BLaER1 treated with 17β-estradiol and CSF1 and Interleukin-3, amounts not matched to agents 10 nM and 100 nM (cell line): ENCODE data around the gene PCOLCE2.

Experiments used
- H3K27ac ChIP-seq, 11 experiments: shearing (Covaris generic); formaldehyde crosslinking; 2 replicates each; pipeline ENCODE4 v1.8.1; 2022
- H3K27me3 ChIP-seq, 11 experiments: shearing (Covaris generic); formaldehyde crosslinking; 2 replicates each; pipeline ENCODE4 v1.8.1; 2022
- H3K36me3 ChIP-seq, 11 experiments: shearing (Covaris generic); formaldehyde crosslinking; 2 replicates each; pipeline ENCODE4 v1.8.1; 2022
- H3K4me1 ChIP-seq, 10 experiments: shearing (Covaris generic); formaldehyde crosslinking; 2 replicates each; pipeline ENCODE4 v1.8.1; 2022
- H3K4me2 ChIP-seq, 11 experiments: shearing (Covaris generic); formaldehyde crosslinking; 2 replicates each; pipeline ENCODE4 v1.8.1; 2022
- H3K4me3 ChIP-seq, 10 experiments: shearing (Covaris generic); formaldehyde crosslinking; 2 replicates each; pipeline ENCODE4 v1.8.1; 2022
- H3K9ac ChIP-seq, 11 experiments: shearing (Covaris generic); formaldehyde crosslinking; 2 replicates each; pipeline ENCODE4 v1.8.1; 2022
- H3K9me3 ChIP-seq, 11 experiments: shearing (Covaris generic); formaldehyde crosslinking; replicated peaks in 1 of 11; 2 replicates each; pipeline ENCODE4 v1.8.1; 2022
- H4K20me1 ChIP-seq, 11 experiments: shearing (Covaris generic); formaldehyde crosslinking; 2 replicates each; pipeline ENCODE4 v1.8.1; 2022
- Cebpa-rat ChIP-seq, 11 experiments: shearing (Covaris generic); IDR thresholded peaks; 2 replicates each; pipeline ENCODE4 v1.8.1; 2022

PCOLCE2 gene

GRCh38 chr3:142839831-142840230 is 49.1 kb downstream of the PCOLCE2 start:
- Histone ChIP-seq H3K9ac (no peak overlapping the region), H3K9me3 (no peaks in the 10 kb centered on the region), H3K36me3 (no peaks in the 10 kb centered on the region), H3K4me2 (no peak overlapping the region), H3K4me3 (no peak overlapping the region), H3K27ac (no peak overlapping the region), H3K27me3 (no peaks in the 10 kb centered on the region), H4K20me1 (no peaks in the 10 kb centered on the region), H3K4me1 (no peaks in the 10 kb centered on the region)
- no peak for TF ChIP-seq Cebpa-rat (IDR thresholded peaks at IDR 0.05)

GRCh38 chr3:142837526-142837925 is 51.4 kb downstream of the PCOLCE2 start:
- no peak for TF ChIP-seq Cebpa-rat (IDR thresholded peaks at IDR 0.05)
- no peaks in the 10 kb centered on the region for H3K36me3 ChIP-seq
- no peak overlapping the region for H3K27ac ChIP-seq
- H3K9me3 ChIP-seq: no peaks in the 10 kb centered on the region
- no peaks in the 10 kb centered on the region for H4K20me1 ChIP-seq
- no peak overlapping the region for H3K9ac ChIP-seq
- no peak overlapping the region for H3K4me3 ChIP-seq
- H3K27me3 ChIP-seq: no peaks in the 10 kb centered on the region
- H3K4me2 ChIP-seq: no peak overlapping the region
- H3K4me1 ChIP-seq: no peaks in the 10 kb centered on the region

- Histone ChIP-seq H3K27ac (no peak overlapping the region), H3K4me2 (no peak overlapping the region), H3K27me3 (no peaks in the 10 kb centered on the region), H3K4me1 (no peaks in the 10 kb centered on the region), H4K20me1 (no peaks in the 10 kb centered on the region), H3K9me3 (no peaks in the 10 kb centered on the region), H3K9ac (no peak overlapping the region), H3K36me3 (no peaks in the 10 kb centered on the region), H3K4me3 (no peak overlapping the region)
- TF ChIP-seq Cebpa-rat (IDR thresholded peaks at IDR 0.05): no peak
Measured at GRCh38 chr3:142828703-142829305, 60.1 kb downstream of the PCOLCE2 start.

GRCh38 chr3:142819179-142819578 is 69.7 kb downstream of the PCOLCE2 start:
- Histone ChIP-seq H4K20me1 (no peaks in the 10 kb centered on the region), H3K4me1 (peaks cover 0 to 8% (median 0%) of the 10 kb centered on the region in 10 experiments; a peak in 5 of 20 replicates), H3K4me3 (no peak overlapping the region), H3K27ac (no peak overlapping the region), H3K9ac (no peak overlapping the region), H3K9me3 (no peaks in the 10 kb centered on the region), H3K27me3 (no peaks in the 10 kb centered on the region), H3K4me2 (peak overlapping the region in 2 of 11 experiments; percentile 7 to 43; a peak in 2 of 22 replicates), H3K36me3 (no peaks in the 10 kb centered on the region)
- no peak for TF ChIP-seq Cebpa-rat (IDR thresholded peaks at IDR 0.05)

- Histone ChIP-seq H3K4me3 (no peak overlapping the region), H3K9ac (no peak overlapping the region), H3K27me3 (no peaks in the 10 kb centered on the region), H3K9me3 (no peaks in the 10 kb centered on the region), H3K36me3 (no peaks in the 10 kb centered on the region), H3K4me1 (peaks cover 0 to 8% (median 0%) of the 10 kb centered on the region in 10 experiments; a peak in 5 of 20 replicates), H3K4me2 (no peak overlapping the region), H4K20me1 (no peaks in the 10 kb centered on the region), H3K27ac (no peak overlapping the region)
- no peak for TF ChIP-seq Cebpa-rat (IDR thresholded peaks at IDR 0.05)
Measured at GRCh38 chr3:142818651-142819050, 70.2 kb downstream of the PCOLCE2 start.

GRCh38 chr3:142817897-142818296 is 71.0 kb downstream of the PCOLCE2 start:
- H3K4me2 ChIP-seq: no peak overlapping the region
- H3K4me1 ChIP-seq: peaks cover 0 to 8% (median 0%) of the 10 kb centered on the region in 10 experiments; a peak in 5 of 20 replicates
- TF ChIP-seq Cebpa-rat (IDR thresholded peaks at IDR 0.05): no peak
- no peaks in the 10 kb centered on the region for H4K20me1 ChIP-seq
- H3K9ac ChIP-seq: no peak overlapping the region
- H3K27ac ChIP-seq: no peak overlapping the region
- H3K9me3 ChIP-seq: no peaks in the 10 kb centered on the region
- no peak overlapping the region for H3K4me3 ChIP-seq
- no peaks in the 10 kb centered on the region for H3K27me3 ChIP-seq
- H3K36me3 ChIP-seq: no peaks in the 10 kb centered on the region

GRCh38 chr3:142817356-142817755 is 71.5 kb downstream of the PCOLCE2 start:
- no peak overlapping the region for H3K27ac ChIP-seq
- H3K9me3 ChIP-seq: no peaks in the 10 kb centered on the region
- no peak for TF ChIP-seq Cebpa-rat (IDR thresholded peaks at IDR 0.05)
- H3K36me3 ChIP-seq: no peaks in the 10 kb centered on the region
- no peak overlapping the region for H3K9ac ChIP-seq
- no peaks in the 10 kb centered on the region for H3K27me3 ChIP-seq
- no peak overlapping the region for H3K4me3 ChIP-seq
- H3K4me1 ChIP-seq: peaks cover 0 to 8% (median 0%) of the 10 kb centered on the region in 10 experiments; a peak in 5 of 20 replicates
- no peaks in the 10 kb centered on the region for H4K20me1 ChIP-seq
- H3K4me2 ChIP-seq: no peak overlapping the region

GRCh38 chr3:142815803-142816202 is 73.1 kb downstream of the PCOLCE2 start:
- H3K4me2 ChIP-seq: no peak overlapping the region
- H4K20me1 ChIP-seq: no peaks in the 10 kb centered on the region
- no peaks in the 10 kb centered on the region for H3K9me3 ChIP-seq
- H3K4me3 ChIP-seq: no peak overlapping the region
- H3K9ac ChIP-seq: no peak overlapping the region
- H3K27ac ChIP-seq: no peak overlapping the region
- H3K27me3 ChIP-seq: no peaks in the 10 kb centered on the region
- H3K4me1 ChIP-seq: peaks cover 0 to 8% (median 0%) of the 10 kb centered on the region in 10 experiments; a peak in 5 of 20 replicates
- no peaks in the 10 kb centered on the region for H3K36me3 ChIP-seq
- TF ChIP-seq Cebpa-rat (IDR thresholded peaks at IDR 0.05): no peak

GRCh38 chr3:142809259-142809658 is 79.6 kb downstream of the PCOLCE2 start:
- H3K9me3 ChIP-seq: no peaks in the 10 kb centered on the region
- no peaks in the 10 kb centered on the region for H3K27me3 ChIP-seq
- H3K9ac ChIP-seq: no peak overlapping the region
- H3K36me3 ChIP-seq: peaks cover 0 to 5% (median 0%) of the 10 kb centered on the region in 11 experiments; a peak in 1 of 22 replicates
- no peak overlapping the region for H3K4me3 ChIP-seq
- H3K4me1 ChIP-seq: no peaks in the 10 kb centered on the region
- no peaks in the 10 kb centered on the region for H4K20me1 ChIP-seq
- no peak overlapping the region for H3K27ac ChIP-seq
- TF ChIP-seq Cebpa-rat (IDR thresholded peaks at IDR 0.05): no peak
- H3K4me2 ChIP-seq: no peak overlapping the region
